Measurements from ENCODE around the gene MRAS. TPM values are rescaled to one million over a fixed set of nuclear protein-coding genes. Genes with fewer than 3 reads are reported as not detected.

Gene MRAS
- total and polyA plus RNA-seq, 2 of the 4 experiments (the other 2 are of a cell fraction): 59.3 to 60.6 TPM

DNA sequence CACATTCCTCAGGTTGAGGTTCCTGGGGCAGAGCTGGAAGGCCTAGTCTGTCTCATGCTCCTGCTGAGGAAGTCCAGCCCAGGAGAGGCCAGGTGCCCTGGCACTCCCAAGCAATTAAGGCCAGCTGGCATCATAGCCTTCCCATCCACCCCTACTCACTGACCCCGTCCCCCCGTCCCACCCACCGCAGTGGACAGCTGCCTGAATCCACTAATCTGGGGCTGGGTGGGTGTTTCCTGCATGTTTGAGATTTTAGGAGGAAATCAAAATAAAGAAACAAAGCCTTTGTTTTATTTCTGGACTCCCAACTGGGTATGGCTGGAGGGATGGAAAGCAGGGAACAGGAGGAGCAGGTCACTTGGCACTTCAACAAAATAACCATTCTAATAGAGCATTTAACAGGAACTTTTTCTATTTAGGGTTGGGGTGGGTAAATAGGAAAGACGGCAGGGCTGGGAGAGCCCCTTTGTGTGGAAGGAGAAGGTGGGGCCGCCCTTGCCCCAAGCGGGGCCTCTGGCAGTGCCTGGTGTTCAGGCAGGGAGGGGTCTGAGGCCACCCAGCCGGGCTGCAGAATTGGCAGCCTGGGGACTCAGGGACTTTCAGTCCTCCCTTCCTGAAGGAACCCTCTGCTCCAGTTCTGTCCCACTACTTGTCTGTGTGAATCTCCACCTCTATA, 8.5 kb downstream of the MRAS start:
- Histone ChIP-seq H3K79me1 (ENCODE audit: low read depth in 1 of 2, low read length in 2 of 2) (peaks cover 11 to 60% of the 10 kb centered on the region in 2 experiments), H3K4me2 (ENCODE audit: low read depth, low read length) (no peak overlapping the region), H3K9me1 (ENCODE audit: insufficient read depth, low read length) (peaks cover 19% of the 10 kb centered on the region), H3K23ac (ENCODE audit: low read depth, low read length) (no peak overlapping the region; the same call in 1 of the 2 replicates), H4K8ac (ENCODE audit: low read depth in 2 of 2, low read length in 2 of 2) (no peak overlapping the region), H3K4me3 (ENCODE audit: insufficient read depth, low read depth, low read length) (no peak overlapping the region), H2BK5ac (ENCODE audit: low read depth, low read length, poor library complexity, severe bottlenecking) (no peak overlapping the region), H3K14ac (replicated peaks; ENCODE audit: low read depth, low read length) (no peak overlapping the region), H3K27ac (ENCODE audit: insufficient read depth, low read length) (no peak overlapping the region), H3K27me3 (ENCODE audit: control insufficient read depth, insufficient read depth, low read length) (no peaks in the 10 kb centered on the region), H3K4ac (ENCODE audit: low read depth, low read length) (no peak overlapping the region), H2AK5ac (ENCODE audit: low read depth, low read length) (no peak overlapping the region), H2BK20ac (ENCODE audit: low read depth, low read length) (no peak overlapping the region), H3K9me3 (ENCODE audit: control insufficient read depth, insufficient read depth, low read length) (no peaks in the 10 kb centered on the region), H3K36me3 (ENCODE audit: control insufficient read depth, insufficient read depth, low read length) (peaks cover 5% of the 10 kb centered on the region), H3K56ac (ENCODE audit: extremely low read depth, insufficient read depth, low read length) (no peak overlapping the region), H4K91ac (ENCODE audit: insufficient read depth, low read depth, low read length) (no peak overlapping the region), H2BK120ac (ENCODE audit: low read depth, low read length) (no peak overlapping the region), H2AFZ (replicated peaks; ENCODE audit: low read length, poor library complexity) (no peak overlapping the region), H3K9ac (ENCODE audit: low read depth, low read length) (no peak overlapping the region), H2BK15ac (ENCODE audit: low read depth, low read length) (no peak overlapping the region), H4K5ac (ENCODE audit: low read depth, low read length) (no peak overlapping the region), H2AK9ac (replicated peaks; ENCODE audit: low read depth, low read length, poor library complexity) (no peak overlapping the region), H3K4me1 (ENCODE audit: control insufficient read depth, insufficient read depth, low read length) (peaks cover 8% of the 10 kb centered on the region; the same call in 1 of the 2 replicates), H4K20me1 (ENCODE audit: insufficient read depth, low read length) (peaks cover 16% of the 10 kb centered on the region), H3K18ac (ENCODE audit: low read depth, low read length) (no peak overlapping the region)
- in situ Hi-C loops (cut with MboI; ENCODE audit: low sequenced_read_pairs): no loop called here
- DNase-seq: no peak
- TF ChIP-seq BHLHE40 (IDR thresholded peaks at IDR 0.05; ENCODE audit: low read depth, low read length) (no peak), POLR2A (IDR thresholded peaks at IDR 0.05; ENCODE audit: low read depth, low read length) (no peak), RAD21 (IDR thresholded peaks at IDR 0.05; ENCODE audit: low read length) (no peak), SMC3 (IDR thresholded peaks at IDR 0.05; ENCODE audit: low read depth, low read length) (no peak), ELK1 (IDR thresholded peaks at IDR 0.05; ENCODE audit: borderline replicate concordance, low read depth, low read length) (no peak), CHD1 (IDR thresholded peaks at IDR 0.05; ENCODE audit: low read depth, low read length) (no peak), NFE2L2 (IDR thresholded peaks at IDR 0.05; ENCODE audit: low read depth, low read length) (no peak), CTCF (conservative IDR thresholded peaks at IDR 0.05; ENCODE audit: low read depth, low read length) (no peak), RFX5 (IDR thresholded peaks at IDR 0.05; ENCODE audit: low read depth, low read length) (no peak), MAFK (IDR thresholded peaks at IDR 0.05; ENCODE audit: low read depth, low read length) (no peak), CEBPB (IDR thresholded peaks at IDR 0.05; ENCODE audit: low read depth, low read length) (no peak), MAZ (IDR thresholded peaks at IDR 0.05; ENCODE audit: borderline replicate concordance, low read depth, low read length) (no peak), RCOR1 (IDR thresholded peaks at IDR 0.05; ENCODE audit: insufficient replicate concordance, low read length) (no peak), MXI1 (IDR thresholded peaks at IDR 0.05; ENCODE audit: borderline replicate concordance, low read depth, low read length) (no peak), FOS (IDR thresholded peaks at IDR 0.05; ENCODE audit: low read depth, low read length) (no peak)
- TF ChIP-seq, protein P1, sequence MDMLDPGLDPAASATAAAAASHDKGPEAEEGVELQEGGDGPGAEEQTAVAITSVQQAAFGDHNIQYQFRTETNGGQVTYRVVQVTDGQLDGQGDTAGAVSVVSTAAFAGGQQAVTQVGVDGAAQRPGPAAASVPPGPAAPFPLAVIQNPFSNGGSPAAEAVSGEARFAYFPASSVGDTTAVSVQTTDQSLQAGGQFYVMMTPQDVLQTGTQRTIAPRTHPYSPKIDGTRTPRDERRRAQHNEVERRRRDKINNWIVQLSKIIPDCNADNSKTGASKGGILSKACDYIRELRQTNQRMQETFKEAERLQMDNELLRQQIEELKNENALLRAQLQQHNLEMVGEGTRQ (IDR thresholded peaks at IDR 0.05; ENCODE audit: low read depth, low read length): no peak
- ChIA-PET POLR2A (ENCODE audit: unreplicated experiment) (no interaction called here), CTCF (no interaction called here)
- ATAC-seq (ENCODE audit: low read depth): no peak
- intact Hi-C loops (cut with micrococcal nuclease): loop anchor here (1.0 kb wide), 1 partner anchor 9 kb away; no protein-coding TSS in a partner anchor
- no CpG with 5 or more reads among the region's 7 CpGs for WGBS, 2 experiments (ENCODE audit: extremely low coverage in 2 of 2, insufficient read length in 1 of 2)
- dilution Hi-C loops (cut with HindIII; ENCODE audit: low sequenced_read_pairs, unreplicated experiment): no loop called here
- BruUV-seq (replicated peaks): no TSS peak
